ENCODE results near the gene USP49.
"Not testable (repeated sequence)": the region's sequence is repeated elsewhere in the genome, so short reads cannot be mapped to it uniquely, and the experiment has no call there.

Gene USP49

GRCh38 chr6:41778895-41779294 lies 116.3 kb downstream of the USP49 start:
- no peak for DNase-seq

GRCh38 chr6:41777551-41778285 lies 117.5 kb downstream of the USP49 start:
- DNase-seq = no peak

GRCh38 chr6:41775293-41775882 lies 119.8 kb downstream of the USP49 start:
- DNase-seq = no peak

- DNase-seq = no peak
Measured at GRCh38 chr6:41774841-41775240, 120.3 kb downstream of the USP49 start.

GRCh38 chr6:41771058-41771983 lies 123.9 kb downstream of the USP49 start:
- no peak for DNase-seq

- no peak for DNase-seq
Measured at GRCh38 chr6:41770381-41771057, 124.7 kb downstream of the USP49 start.

- DNase-seq = no peak
Measured at GRCh38 chr6:41769376-41769775, 125.8 kb downstream of the USP49 start.

- no peak for DNase-seq
Measured at GRCh38 chr6:41768545-41769308, 126.4 kb downstream of the USP49 start.

GRCh38 chr6:41767112-41767833 lies 127.9 kb downstream of the USP49 start:
- no peak for DNase-seq

GRCh38 chr6:41766043-41766664 lies 129.0 kb downstream of the USP49 start:
- not testable (repeated sequence) for DNase-seq

GRCh38 chr6:41763470-41763869 lies 131.7 kb downstream of the USP49 start:
- no peak for DNase-seq

GRCh38 chr6:41759905-41760579 lies 135.1 kb downstream of the USP49 start:
- DNase-seq = no peak

GRCh38 chr6:41759106-41759904 lies 135.9 kb downstream of the USP49 start:
- no peak for DNase-seq

GRCh38 chr6:41758641-41759035 lies 136.5 kb downstream of the USP49 start:
- DNase-seq = no peak

GRCh38 chr6:41757931-41758640 lies 137.1 kb downstream of the USP49 start:
- DNase-seq = no peak

GRCh38 chr6:41757271-41757670 lies 137.9 kb downstream of the USP49 start:
- no peak for DNase-seq

GRCh38 chr6:41756354-41756753 lies 138.8 kb downstream of the USP49 start:
- no peak for DNase-seq

GRCh38 chr6:41755895-41756294 lies 139.3 kb downstream of the USP49 start:
- DNase-seq = no peak

- DNase-seq = no peak
Measured at GRCh38 chr6:41750374-41750773, 144.8 kb downstream of the USP49 start.

Data from effector CD8-positive, alpha-beta T cell (primary cell).